ENCODE data around the gene NRP2.

The NRP2 gene

GRCh38 chr2:205687641-205687956, 5.3 kb downstream of the NRP2 start:
- DNase-seq (ENCODE audit: low read depth) = no peak

- DNase-seq (ENCODE audit: low read depth) = no peak
These were observed 6.3 kb downstream of the NRP2 start for GRCh38 chr2:205688417-205689200.

- DNase-seq (ENCODE audit: low read depth) = no peak
These were observed 7.5 kb downstream of the NRP2 start for GRCh38 chr2:205689820-205690219.

GRCh38 chr2:205692104-205692503, 9.8 kb downstream of the NRP2 start:
- no peak for DNase-seq (ENCODE audit: low read depth)

GRCh38 chr2:205694256-205694655, 12.0 kb downstream of the NRP2 start:
- DNase-seq (ENCODE audit: low read depth) = no peak

GRCh38 chr2:205695460-205695991, 13.2 kb downstream of the NRP2 start:
- no peak for DNase-seq (ENCODE audit: low read depth)

GRCh38 chr2:205696331-205696926, 14.1 kb downstream of the NRP2 start:
- DNase-seq (ENCODE audit: low read depth) = no peak

- DNase-seq (ENCODE audit: low read depth) = no peak
These were observed 14.7 kb downstream of the NRP2 start for GRCh38 chr2:205696927-205697441.

- DNase-seq (ENCODE audit: low read depth) = no peak
These were observed 16.3 kb downstream of the NRP2 start for GRCh38 chr2:205698286-205699268.

GRCh38 chr2:205699515-205700289, 17.4 kb downstream of the NRP2 start:
- no peak for DNase-seq (ENCODE audit: low read depth)

- DNase-seq (ENCODE audit: low read depth) = peak; percentile 72
These were observed 18.2 kb downstream of the NRP2 start for GRCh38 chr2:205700331-205701132.

GRCh38 chr2:205701509-205701908, 19.2 kb downstream of the NRP2 start:
- no peak for DNase-seq (ENCODE audit: low read depth)

- DNase-seq (ENCODE audit: low read depth) = no peak
These were observed 20.3 kb downstream of the NRP2 start for GRCh38 chr2:205702576-205702975.

GRCh38 chr2:205703471-205704126, 21.3 kb downstream of the NRP2 start:
- DNase-seq (ENCODE audit: low read depth) = no peak

GRCh38 chr2:205704127-205704741, 21.9 kb downstream of the NRP2 start:
- DNase-seq (ENCODE audit: low read depth) = no peak

GRCh38 chr2:205705511-205706349, 23.4 kb downstream of the NRP2 start:
- DNase-seq (ENCODE audit: low read depth) = no peak

GRCh38 chr2:205706769-205707381, 24.6 kb downstream of the NRP2 start:
- DNase-seq (ENCODE audit: low read depth) = peak; percentile 72

- DNase-seq (ENCODE audit: low read depth) = no peak
These were observed 25.9 kb downstream of the NRP2 start for GRCh38 chr2:205708231-205708631.

All from GM04503 (cell line).